Activated CD4-positive, CD25-positive, alpha-beta regulatory T cell treated with anti-CD3 and anti-CD28 coated beads, Interleukin-2, amount 50 U/mL, for 72 hours (primary cell): ENCODE measurements around the gene BTG2.
"Not testable (repeated sequence)": the region's sequence is repeated elsewhere in the genome, so short reads cannot be mapped to it uniquely, and the experiment has no call there.

Source experiments
- DNase-seq: peaks from one replicate; pipeline ENCODE4 v3.0.0; 2021

Gene BTG2, protein sequence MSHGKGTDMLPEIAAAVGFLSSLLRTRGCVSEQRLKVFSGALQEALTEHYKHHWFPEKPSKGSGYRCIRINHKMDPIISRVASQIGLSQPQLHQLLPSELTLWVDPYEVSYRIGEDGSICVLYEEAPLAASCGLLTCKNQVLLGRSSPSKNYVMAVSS

GRCh38 chr1:203304919-203305808, at the start of gene BTG2:
TSS of gene BTG2 (plus strand) at chr1:203305519. CDS start at chr1:203305607, 88 bp downstream.
- DNase-seq = peak; percentile 87

GRCh38 chr1:203256636-203257035, 48.7 kb upstream of the BTG2 start:
- DNase-seq = not testable (repeated sequence)

- DNase-seq = no peak
Observed at GRCh38 chr1:203263496-203263895, 41.8 kb upstream of the BTG2 start.

- DNase-seq = no peak
Observed at GRCh38 chr1:203264052-203264501, 41.2 kb upstream of the BTG2 start.

DNA sequence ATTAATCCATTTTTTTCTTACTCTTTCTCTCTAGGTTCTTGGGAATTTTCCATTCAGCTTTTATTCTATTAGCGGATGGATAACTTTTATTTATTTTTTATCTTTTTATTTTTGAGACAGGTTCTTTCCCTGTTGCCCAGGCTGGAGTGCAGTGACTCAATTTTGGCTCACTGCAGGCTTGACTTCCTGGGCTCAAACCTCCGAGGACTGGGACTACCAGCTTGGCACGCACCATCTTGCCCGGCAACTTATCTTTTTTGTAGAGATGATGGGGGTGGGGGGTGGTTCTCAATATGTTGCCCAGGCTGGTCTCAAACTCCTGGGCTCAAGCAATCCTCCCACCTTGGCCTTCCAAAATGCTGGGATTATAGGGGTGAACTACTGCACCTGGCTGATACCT, 39.8 kb upstream of the BTG2 start:
- no peak for DNase-seq

DNA sequence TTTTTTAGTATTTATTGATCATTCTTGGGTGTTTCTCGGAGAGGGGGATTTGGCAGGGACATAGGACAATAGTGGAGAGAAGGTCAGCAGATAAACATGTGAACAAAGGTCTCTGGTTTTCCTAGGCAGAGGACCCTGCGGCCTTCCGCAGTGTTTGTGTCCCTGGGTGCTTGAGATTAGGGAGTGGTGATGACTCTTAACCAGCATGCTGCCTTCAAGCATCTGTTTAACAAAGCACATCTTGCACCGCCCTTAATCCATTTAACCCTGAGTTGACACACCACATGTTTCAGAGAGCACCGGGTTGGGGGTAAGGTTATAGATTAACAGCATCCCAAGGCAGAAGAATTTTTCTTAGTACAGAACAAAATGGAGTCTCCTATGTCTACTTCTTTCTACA, 39.2 kb upstream of the BTG2 start:
- DNase-seq = not testable (repeated sequence)

GRCh38 chr1:203267347-203267846, 37.9 kb upstream of the BTG2 start:
- DNase-seq = peak; percentile 77

GRCh38 chr1:203267912-203268311, 37.4 kb upstream of the BTG2 start:
- no peak for DNase-seq

DNA sequence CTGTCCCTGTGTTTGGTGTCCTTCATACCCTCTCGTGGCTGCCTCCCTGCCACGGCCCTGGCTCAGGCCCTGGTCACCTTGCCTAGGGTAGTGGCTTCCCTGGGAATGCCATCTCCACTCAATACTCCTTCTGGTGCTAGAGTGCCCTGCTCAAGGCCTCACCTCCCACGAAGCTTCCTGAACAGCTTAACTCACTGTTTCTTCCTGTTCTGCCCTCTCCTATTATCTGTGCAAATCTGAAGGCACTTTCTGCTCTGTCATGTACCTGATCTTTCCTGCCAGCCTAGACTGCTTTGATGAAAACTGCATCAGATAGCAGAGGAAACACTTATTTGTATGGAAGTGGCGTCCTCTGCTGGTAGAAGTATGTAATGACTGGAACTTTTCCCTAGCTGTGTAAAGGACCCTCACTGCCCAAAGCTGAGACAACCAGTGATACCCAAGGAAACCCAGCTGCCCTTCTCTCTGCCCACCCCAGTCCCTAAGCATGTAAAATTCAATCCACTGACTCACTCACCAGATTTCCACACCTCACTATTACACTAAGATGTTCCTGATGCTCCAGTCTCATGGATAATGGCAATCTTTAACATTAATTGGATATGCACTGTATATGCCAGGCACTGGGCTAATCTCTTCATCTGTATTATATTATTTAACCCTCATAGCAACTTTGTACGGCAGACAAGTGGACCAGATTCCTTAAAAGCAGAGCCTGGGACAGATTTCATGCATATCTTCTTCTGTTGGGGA, 36.2 kb upstream of the BTG2 start:
- no peak for DNase-seq

- no peak for DNase-seq
Observed at GRCh38 chr1:203269654-203270020, 35.7 kb upstream of the BTG2 start.

DNA sequence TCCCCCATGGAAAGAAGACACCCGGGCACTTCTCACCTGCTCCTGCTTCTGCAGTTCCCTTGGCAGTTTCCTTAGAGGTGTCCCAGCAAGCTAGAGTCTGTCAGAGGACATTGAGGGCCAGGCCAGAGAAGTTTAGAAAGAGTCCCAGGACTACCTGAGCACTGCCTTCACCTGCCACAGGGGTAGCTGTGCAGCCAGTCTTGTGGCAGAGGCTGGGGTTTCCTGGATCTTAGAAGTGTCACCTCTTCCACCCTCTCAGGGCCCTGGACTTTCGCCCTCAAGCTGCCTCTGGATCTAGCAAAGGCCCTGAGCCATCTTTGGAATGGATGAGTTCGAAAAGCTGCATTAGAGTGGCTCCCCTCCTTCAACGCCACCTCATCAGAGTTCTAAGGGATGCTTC, 34.9 kb upstream of the BTG2 start:
- no peak for DNase-seq

- peak; percentile 55 for DNase-seq
Observed at GRCh38 chr1:203271018-203271743, 34.1 kb upstream of the BTG2 start.

DNA sequence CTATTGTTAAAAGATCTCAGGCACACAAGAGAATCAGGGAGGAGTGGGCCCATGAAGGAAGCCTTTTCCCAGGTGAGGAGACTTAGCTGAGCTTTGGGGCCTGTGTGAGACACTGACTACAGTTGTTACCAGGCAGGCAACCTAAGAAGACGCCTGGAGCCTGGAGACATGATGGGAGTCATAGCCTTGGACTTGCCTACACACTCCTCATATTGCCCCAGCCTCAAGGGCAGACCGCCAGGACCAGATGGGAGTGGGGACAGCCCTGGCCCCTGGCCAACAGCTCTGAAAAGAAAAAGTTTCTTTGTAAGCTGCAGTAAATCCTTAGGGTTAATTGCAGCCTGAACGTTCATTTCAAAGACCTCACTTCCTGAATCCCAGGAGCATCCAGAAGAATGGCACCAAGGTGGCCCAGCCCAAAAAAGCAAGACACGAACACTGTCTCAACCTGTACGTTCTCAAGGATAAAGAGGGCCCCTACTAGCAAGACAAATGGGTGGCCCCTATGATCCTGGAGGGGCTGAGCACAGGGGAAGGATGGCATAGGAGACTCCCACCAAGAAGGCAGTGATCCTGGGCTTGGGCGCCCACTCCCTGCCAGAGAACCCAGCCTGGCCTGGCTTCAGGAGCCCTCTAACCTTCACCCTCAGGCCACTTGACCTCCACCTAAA, 33.2 kb upstream of the BTG2 start:
- no peak for DNase-seq

DNA sequence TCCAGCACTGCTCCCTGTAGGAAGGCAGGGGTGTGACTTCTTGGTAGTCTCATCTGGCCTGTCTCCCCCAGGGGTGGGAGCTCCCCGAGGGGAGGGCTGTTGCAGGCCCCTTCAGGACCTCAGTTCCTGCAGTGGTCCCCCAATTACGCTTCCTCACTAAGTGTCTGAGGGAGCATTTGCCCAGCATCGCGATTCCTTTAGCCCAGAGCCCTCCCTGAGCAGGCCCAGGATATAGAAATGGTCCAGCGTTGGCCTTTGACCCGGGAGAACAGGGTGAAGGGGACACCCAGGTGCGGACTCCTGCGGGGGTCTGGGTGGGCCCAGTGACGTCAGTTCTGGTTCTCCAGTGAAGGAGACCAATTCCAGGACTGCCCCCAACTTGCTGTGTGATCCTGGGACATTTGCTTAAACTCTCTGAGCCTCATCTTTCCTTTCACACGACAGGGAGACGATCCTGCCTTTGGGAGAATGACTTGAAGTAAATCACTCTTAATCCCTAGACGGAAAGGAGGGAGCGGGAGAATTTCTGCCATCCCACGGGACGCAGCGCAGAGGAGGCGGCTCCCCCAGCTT, 32.6 kb upstream of the BTG2 start:
- DNase-seq = no peak

DNA sequence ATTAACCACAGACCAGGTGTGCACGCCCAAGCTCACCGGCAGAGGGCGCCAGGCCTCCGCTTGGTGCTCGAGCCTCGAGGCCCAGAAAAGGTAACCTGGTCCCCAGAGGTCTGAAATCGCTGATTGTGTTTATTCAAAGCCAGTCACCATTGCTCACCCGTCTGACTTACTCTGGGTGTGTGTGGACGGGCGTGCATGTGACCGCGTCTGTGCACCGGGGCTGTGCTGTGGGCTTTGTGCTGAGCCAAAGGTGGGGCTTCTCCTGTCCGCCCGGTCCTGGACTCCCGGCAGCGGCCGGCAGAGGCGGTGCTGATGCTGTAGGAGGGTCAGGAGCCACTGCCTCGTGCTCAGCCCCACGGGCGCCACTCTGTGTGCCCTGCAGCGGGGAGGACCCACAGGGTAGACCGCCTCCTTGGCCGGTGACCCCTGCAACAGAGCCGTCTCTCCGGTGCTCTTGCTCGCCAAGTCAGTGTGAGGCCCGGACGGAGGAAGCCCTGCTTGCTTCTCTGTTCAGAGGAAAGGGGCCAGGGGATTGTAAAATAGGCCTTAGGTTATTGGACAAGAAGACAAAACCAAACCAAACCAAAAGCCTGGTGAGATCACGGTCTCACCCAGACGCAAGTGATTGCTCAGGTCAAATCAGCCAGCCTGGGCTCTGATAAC, 32.0 kb upstream of the BTG2 start:
- peak; percentile 94 for DNase-seq

- no peak for DNase-seq
Observed at GRCh38 chr1:203273869-203274602, 31.3 kb upstream of the BTG2 start.

DNA sequence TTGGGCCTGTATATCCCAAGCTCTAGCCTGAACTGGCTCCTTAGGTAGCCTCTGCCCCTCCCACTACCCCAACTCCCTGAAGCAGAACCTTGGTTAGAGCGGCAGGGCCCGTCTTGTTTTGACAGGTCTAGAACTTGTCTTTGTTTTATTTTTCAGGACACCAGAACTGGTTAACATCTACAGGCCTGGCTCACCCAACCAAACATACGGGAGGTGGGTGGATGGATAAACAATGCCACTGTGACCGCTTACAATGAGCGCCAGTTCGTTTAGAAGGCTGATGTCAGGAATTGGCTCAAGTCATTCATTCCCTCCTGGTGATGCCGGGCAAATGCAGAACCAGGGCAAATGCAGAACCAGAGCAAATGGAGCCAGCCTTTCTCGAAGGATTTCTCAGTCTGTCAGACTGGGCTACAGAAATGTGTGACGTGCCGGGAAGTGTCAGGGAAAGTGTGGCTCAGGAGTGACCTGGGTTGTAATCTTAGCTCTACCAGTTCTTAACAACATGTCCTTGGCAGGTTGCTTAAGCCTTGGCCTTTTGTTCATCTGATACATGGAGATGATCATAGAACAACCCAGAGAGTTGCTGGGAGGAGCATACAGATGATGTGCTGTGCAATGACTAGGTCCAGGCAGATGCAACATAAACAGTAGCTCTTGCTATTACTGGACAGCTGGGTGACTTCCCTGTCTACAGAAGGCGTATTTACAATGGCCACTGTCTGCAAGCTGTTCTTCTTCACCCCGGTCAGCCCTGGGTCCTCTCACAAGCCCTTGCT, 30.5 kb upstream of the BTG2 start:
- DNase-seq = no peak

- no peak for DNase-seq
Observed at GRCh38 chr1:203275656-203276272, 29.6 kb upstream of the BTG2 start.

GRCh38 chr1:203276408-203276807, 28.9 kb upstream of the BTG2 start:
- DNase-seq = no peak
